IgD-negative memory B cell (primary cell): ENCODE data around the gene MAPK7. TPM values are rescaled to one million over a fixed set of nuclear protein-coding genes. Genes with fewer than 3 reads are reported as not detected.
A peak's percentile ranks its signal among the peaks of the same experiment; 100 is the strongest.

Experiments used
- H3K27ac Mint-ChIP-seq, 3 donors: one replicate each; pipeline ENCODE4 v1.8.0; 2020 to 2022; ENCODE audit warnings: mild to moderate bottlenecking in 3 of 3, mixed read lengths in 3 of 3, moderate library complexity in 1 of 3
- H3K27me3 Mint-ChIP-seq: one replicate; pipeline ENCODE4 v1.8.0; 2021; ENCODE audit warnings: mixed read lengths
- H3K36me3 Mint-ChIP-seq: one replicate; pipeline ENCODE4 v1.8.0; 2020; ENCODE audit warnings: mild to moderate bottlenecking, mixed read lengths
- H3K4me1 Mint-ChIP-seq, 3 donors: one replicate each; pipeline ENCODE4 v1.8.0; 2020 to 2022; ENCODE audit warnings: mixed read lengths in 3 of 3, mild to moderate bottlenecking in 1 of 3
- H3K4me3 Mint-ChIP-seq, 4 donors: one replicate each; pipeline ENCODE4 v1.8.0; 2020 to 2022; ENCODE audit warnings: mild to moderate bottlenecking in 4 of 4, mixed read lengths in 4 of 4, moderate library complexity in 3 of 4
- H3K9me3 Mint-ChIP-seq, 3 donors: one replicate each; pipeline ENCODE4 v1.8.0; 2020 to 2021; ENCODE audit warnings: mixed read lengths in 3 of 3, mild to moderate bottlenecking in 1 of 3
- polyA plus RNA-seq: library from polyadenylated mRNA; unstranded; fragments of 300-500 nt; fragmentation: Illumina TruSeq; gene quantifications from one replicate; pipeline ENCODE4 v1.2.3, GENCODE V29; 2021

The MAPK7 gene
- polyA plus RNA-seq, 1 donor from 2014 or later = 10.8 TPM

- H3K4me1 Mint-ChIP-seq = peaks cover 17 to 36% (median 25%) of the 10 kb centered on the region in 3 donors
- H3K27ac Mint-ChIP-seq = peak overlapping the region in 2 of 3 donors; percentile 47 to 67
- H3K27me3 Mint-ChIP-seq = no peaks in the 10 kb centered on the region
- H3K4me3 Mint-ChIP-seq = peak overlapping the region in 3 of 4 donors; percentile 9 to 70 (median 12)
- H3K36me3 Mint-ChIP-seq = no peaks in the 10 kb centered on the region
- H3K9me3 Mint-ChIP-seq = no peaks in the 10 kb centered on the region
Observed at GRCh38 chr17:19375732-19376131, 2.6 kb upstream of the MAPK7 start.

DNA sequence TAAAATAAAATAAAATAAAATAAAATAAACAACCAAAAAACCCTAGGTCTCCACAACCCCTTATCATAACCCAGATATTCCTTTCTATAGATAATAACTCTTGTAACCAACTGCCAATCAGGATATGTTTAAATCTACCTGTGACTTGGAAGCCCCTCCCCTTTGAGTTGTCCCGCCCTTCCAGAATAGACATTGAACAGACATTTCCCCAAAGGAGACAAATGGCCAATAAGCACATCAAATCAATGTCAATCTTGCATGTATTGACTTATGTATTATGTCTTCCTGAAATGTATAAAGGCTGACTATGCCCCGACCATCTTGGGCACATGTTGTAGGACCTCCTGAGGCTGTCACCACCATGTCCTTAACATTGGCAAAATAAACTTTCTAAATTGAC lies 1.5 kb upstream of the MAPK7 start:
- peak overlapping the region; percentile 94 to 99 (median 95) for H3K27ac Mint-ChIP-seq

DNA sequence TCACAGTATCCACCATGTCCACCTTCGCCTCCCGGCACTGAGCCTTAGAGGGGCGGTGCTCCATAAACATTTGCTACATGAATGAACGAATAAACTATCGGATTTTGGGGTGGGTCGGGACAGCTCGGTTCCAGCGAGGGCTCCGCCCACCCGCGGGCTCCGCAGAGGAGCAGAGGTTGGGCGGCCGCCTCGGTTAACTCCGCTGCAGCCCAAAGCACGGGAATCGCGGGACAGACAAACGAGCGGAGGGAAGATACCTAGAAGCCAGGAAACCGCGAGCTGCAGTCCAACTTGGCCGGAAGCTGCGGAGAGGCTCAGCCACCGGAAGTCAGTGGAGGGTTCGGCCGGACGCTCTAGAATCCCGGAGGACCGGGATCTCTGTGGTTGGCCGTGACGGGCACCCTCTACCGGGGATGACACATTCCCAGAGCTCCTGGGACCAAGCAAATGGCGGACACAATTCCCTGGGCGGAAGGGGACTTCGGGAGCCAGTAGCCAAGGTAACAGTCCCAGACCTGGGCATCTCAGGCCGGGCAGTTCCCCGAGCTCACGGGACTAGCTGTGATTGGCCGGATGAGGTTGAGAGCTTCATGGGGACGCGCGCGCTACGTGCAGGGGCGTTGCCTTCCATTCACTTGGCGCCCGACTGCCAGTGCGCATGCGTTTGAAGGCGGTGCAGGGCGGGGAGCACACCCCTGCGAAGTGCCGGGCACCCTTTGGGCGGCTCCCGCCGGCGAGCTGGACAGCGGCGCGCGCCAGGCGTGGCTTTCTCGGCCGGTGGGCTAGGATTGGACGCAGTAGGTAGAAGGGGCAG lies 489 bp upstream of the MAPK7 start:
- peak overlapping the region; percentile 98 to 99 (median 99) for H3K4me3 Mint-ChIP-seq
- H3K36me3 Mint-ChIP-seq = no peaks in the 10 kb centered on the region
- peaks cover 11 to 19% (median 14%) of the 10 kb centered on the region in 3 donors for H3K4me1 Mint-ChIP-seq
- no peaks in the 10 kb centered on the region for H3K27me3 Mint-ChIP-seq
- no peaks in the 10 kb centered on the region for H3K9me3 Mint-ChIP-seq
- peak overlapping the region; percentile 94 to 99 (median 95) for H3K27ac Mint-ChIP-seq

More for the DNA sequence above, 1.5 kb upstream of the MAPK7 start:
- Mint-ChIP-seq H3K9me3 (no peaks in the 10 kb centered on the region), H3K4me3 (peak overlapping the region; percentile 98 to 99 (median 99)), H3K4me1 (peaks cover 11 to 25% (median 16%) of the 10 kb centered on the region in 3 donors), H3K36me3 (no peaks in the 10 kb centered on the region), H3K27me3 (no peaks in the 10 kb centered on the region)

- H3K4me3 Mint-ChIP-seq = peak overlapping the region; percentile 81 to 99 (median 98)
- H3K36me3 Mint-ChIP-seq = peaks cover 4% of the 10 kb centered on the region
- peaks cover 11 to 16% (median 11%) of the 10 kb centered on the region in 3 donors for H3K4me1 Mint-ChIP-seq
- H3K27ac Mint-ChIP-seq = peak overlapping the region in 1 of 3 donors; percentile 95
- no peaks in the 10 kb centered on the region for H3K9me3 Mint-ChIP-seq
- peaks cover under 1% of the 10 kb centered on the region for H3K27me3 Mint-ChIP-seq
Observed at GRCh38 chr17:19379361-19380065, 1.2 kb downstream of the MAPK7 start.

- peaks cover 2% of the 10 kb centered on the region for H3K27me3 Mint-ChIP-seq
- no peak overlapping the region for H3K27ac Mint-ChIP-seq
- peaks cover 4% of the 10 kb centered on the region for H3K36me3 Mint-ChIP-seq
- H3K4me1 Mint-ChIP-seq = peaks cover 9 to 16% (median 11%) of the 10 kb centered on the region in 3 donors
- no peaks in the 10 kb centered on the region for H3K9me3 Mint-ChIP-seq
- peak overlapping the region in 2 of 4 donors; percentile 87 to 98 for H3K4me3 Mint-ChIP-seq
Observed at GRCh38 chr17:19380481-19381301, 2.4 kb downstream of the MAPK7 start.

GRCh38 chr17:19381361-19381740 lies 3.1 kb downstream of the MAPK7 start:
- Mint-ChIP-seq H3K27ac (no peak overlapping the region), H3K9me3 (no peaks in the 10 kb centered on the region), H3K36me3 (peaks cover 4% of the 10 kb centered on the region), H3K4me1 (peaks cover 9 to 12% (median 11%) of the 10 kb centered on the region in 3 donors), H3K27me3 (peaks cover 2% of the 10 kb centered on the region), H3K4me3 (peak overlapping the region in 1 of 4 donors; percentile 38)

DNA sequence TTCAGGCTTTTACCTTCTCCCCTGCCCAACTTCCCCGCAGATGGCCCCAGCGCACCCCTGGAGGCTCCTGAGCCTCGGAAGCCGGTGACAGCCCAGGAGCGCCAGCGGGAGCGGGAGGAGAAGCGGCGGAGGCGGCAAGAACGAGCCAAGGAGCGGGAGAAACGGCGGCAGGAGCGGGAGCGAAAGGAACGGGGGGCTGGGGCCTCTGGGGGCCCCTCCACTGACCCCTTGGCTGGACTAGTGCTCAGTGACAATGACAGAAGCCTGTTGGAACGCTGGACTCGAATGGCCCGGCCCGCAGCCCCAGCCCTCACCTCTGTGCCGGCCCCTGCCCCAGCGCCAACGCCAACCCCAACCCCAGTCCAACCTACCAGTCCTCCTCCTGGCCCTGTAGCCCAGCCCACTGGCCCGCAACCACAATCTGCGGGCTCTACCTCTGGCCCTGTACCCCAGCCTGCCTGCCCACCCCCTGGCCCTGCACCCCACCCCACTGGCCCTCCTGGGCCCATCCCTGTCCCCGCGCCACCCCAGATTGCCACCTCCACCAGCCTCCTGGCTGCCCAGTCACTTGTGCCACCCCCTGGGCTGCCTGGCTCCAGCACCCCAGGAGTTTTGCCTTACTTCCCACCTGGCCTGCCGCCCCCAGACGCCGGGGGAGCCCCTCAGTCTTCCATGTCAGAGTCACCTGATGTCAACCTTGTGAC lies 3.6 kb downstream of the MAPK7 start:
- no peak overlapping the region for H3K27ac Mint-ChIP-seq
- H3K4me3 Mint-ChIP-seq = no peak overlapping the region
- H3K9me3 Mint-ChIP-seq = no peaks in the 10 kb centered on the region
- peaks cover 6 to 9% (median 8%) of the 10 kb centered on the region in 3 donors for H3K4me1 Mint-ChIP-seq
- peaks cover 2% of the 10 kb centered on the region for H3K27me3 Mint-ChIP-seq
- H3K36me3 Mint-ChIP-seq = peaks cover 4% of the 10 kb centered on the region

GRCh38 chr17:19382531-19383444 lies 4.5 kb downstream of the MAPK7 start:
- Mint-ChIP-seq H3K27me3 (peaks cover 5% of the 10 kb centered on the region), H3K9me3 (no peaks in the 10 kb centered on the region), H3K4me1 (peaks cover 0 to 5% (median 2%) of the 10 kb centered on the region in 3 donors), H3K36me3 (peaks cover 4% of the 10 kb centered on the region), H3K27ac (no peak overlapping the region), H3K4me3 (no peak overlapping the region)

GRCh38 chr17:19383681-19384470 lies 5.6 kb downstream of the MAPK7 start:
- Mint-ChIP-seq H3K27me3 (peaks cover 5% of the 10 kb centered on the region), H3K4me3 (peak overlapping the region in 2 of 4 donors; percentile 9 to 60), H3K36me3 (peaks cover 4% of the 10 kb centered on the region), H3K4me1 (peaks cover 0 to 5% (median 2%) of the 10 kb centered on the region in 3 donors), H3K9me3 (no peaks in the 10 kb centered on the region), H3K27ac (peak overlapping the region in 1 of 3 donors; percentile 67)

- Mint-ChIP-seq H3K4me1 (peaks cover 0 to 2% (median 0%) of the 10 kb centered on the region in 3 donors), H3K9me3 (no peaks in the 10 kb centered on the region), H3K36me3 (peaks cover 7% of the 10 kb centered on the region), H3K4me3 (peak overlapping the region in 1 of 4 donors; percentile 9), H3K27ac (peak overlapping the region in 2 of 3 donors; percentile 28 to 67), H3K27me3 (peaks cover 5% of the 10 kb centered on the region)
Observed at GRCh38 chr17:19384723-19385391, 6.6 kb downstream of the MAPK7 start.

GRCh38 chr17:19385521-19385983 lies 7.3 kb downstream of the MAPK7 start:
- Mint-ChIP-seq H3K4me1 (peaks cover 0 to 2% (median 0%) of the 10 kb centered on the region in 3 donors), H3K4me3 (no peak overlapping the region), H3K9me3 (no peaks in the 10 kb centered on the region), H3K27me3 (peaks cover 8% of the 10 kb centered on the region), H3K27ac (no peak overlapping the region), H3K36me3 (peaks cover 7% of the 10 kb centered on the region)
